Endothelial cell of umbilical vein (primary cell): ENCODE measurements around the gene PCNT.

Experiments used
- POLR2AphosphoS5 ChIP-seq: IDR thresholded peaks from 2 replicates; pipeline ENCODE4 v1.6.1; 2012; ENCODE audit warnings: low read depth, mild to moderate bottlenecking, control low read depth, low read length, moderate library complexity; ENCODE audit not compliant: insufficient read depth
- TF ChIP-seq, protein P1 (sequence below), 2 donors: IDR thresholded peaks; 1 replicate in 1 of 2; 2 replicates in 1 of 2; pipeline ENCODE4 v1.5.1; 2011; ENCODE audit warnings: low read length in 2 of 2, mild to moderate bottlenecking in 2 of 2, moderate library complexity in 2 of 2, control low read depth in 1 of 2, inconsistent platforms in 1 of 2, low read depth in 1 of 2; ENCODE audit not compliant: insufficient read depth in 1 of 2; ENCODE audit errors: extremely low read depth in 1 of 2
- TF ChIP-seq, protein P2 (sequence below): IDR thresholded peaks from 2 replicates; pipeline ENCODE4 v1.6.1; 2011; ENCODE audit not compliant: insufficient read depth, insufficient read length

DNA sequence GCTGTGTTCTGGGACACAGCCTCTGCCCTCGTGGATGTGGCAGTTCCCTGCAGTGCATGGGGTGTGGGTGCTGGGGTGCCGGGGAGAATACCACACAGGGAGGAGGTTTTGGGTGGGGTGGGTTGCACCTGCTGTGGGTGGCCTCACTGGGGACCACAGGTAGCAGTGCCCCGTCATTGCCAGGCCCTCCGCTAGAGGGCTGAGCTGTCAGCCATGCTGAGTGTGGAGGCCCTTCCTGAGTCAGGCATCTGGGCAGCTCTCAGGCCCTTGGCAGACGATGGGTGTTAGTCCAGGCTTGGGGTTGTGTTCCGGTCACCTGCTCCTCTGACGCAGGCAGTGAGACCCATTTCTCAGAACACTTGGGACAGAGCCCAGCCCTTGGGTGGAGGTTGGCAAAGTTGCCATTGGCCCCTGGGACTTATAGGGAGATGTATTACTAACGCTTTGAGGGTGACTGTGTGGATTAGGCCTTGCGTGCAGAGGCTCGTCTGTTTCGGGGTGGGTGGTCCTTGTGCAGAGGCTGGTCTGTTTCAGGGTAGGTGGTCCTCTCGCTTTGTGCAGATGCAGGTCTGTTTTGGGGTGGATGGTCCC, 23.9 kb downstream of the PCNT start:
- TF ChIP-seq, protein P1, sequence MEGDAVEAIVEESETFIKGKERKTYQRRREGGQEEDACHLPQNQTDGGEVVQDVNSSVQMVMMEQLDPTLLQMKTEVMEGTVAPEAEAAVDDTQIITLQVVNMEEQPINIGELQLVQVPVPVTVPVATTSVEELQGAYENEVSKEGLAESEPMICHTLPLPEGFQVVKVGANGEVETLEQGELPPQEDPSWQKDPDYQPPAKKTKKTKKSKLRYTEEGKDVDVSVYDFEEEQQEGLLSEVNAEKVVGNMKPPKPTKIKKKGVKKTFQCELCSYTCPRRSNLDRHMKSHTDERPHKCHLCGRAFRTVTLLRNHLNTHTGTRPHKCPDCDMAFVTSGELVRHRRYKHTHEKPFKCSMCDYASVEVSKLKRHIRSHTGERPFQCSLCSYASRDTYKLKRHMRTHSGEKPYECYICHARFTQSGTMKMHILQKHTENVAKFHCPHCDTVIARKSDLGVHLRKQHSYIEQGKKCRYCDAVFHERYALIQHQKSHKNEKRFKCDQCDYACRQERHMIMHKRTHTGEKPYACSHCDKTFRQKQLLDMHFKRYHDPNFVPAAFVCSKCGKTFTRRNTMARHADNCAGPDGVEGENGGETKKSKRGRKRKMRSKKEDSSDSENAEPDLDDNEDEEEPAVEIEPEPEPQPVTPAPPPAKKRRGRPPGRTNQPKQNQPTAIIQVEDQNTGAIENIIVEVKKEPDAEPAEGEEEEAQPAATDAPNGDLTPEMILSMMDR (IDR thresholded peaks at IDR 0.05; ENCODE audit: extremely low read depth in 1 of 2, insufficient read depth in 1 of 2, low read depth in 1 of 2, low read length in 2 of 2) = no peak
- TF ChIP-seq, protein P2, sequence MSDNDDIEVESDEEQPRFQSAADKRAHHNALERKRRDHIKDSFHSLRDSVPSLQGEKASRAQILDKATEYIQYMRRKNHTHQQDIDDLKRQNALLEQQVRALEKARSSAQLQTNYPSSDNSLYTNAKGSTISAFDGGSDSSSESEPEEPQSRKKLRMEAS = no peak
- TF ChIP-seq POLR2AphosphoS5 = no peak
